Immature natural killer cell (primary cell): Measurements from ENCODE around the gene HEXIM2. TPM values are rescaled to one million over a fixed set of nuclear protein-coding genes. Genes with fewer than 3 reads are reported as not detected.

Source experiments
- DNase-seq, 3 donors: peaks; one replicate each; pipeline ENCODE4 v3.0.0; 2022; ENCODE audit warnings: mixed read lengths in 1 of 3
- H3K27ac Mint-ChIP-seq, 6 donors: one replicate each; pipeline ENCODE4 v1.8.0; 2020; ENCODE audit warnings: mixed read lengths in 6 of 6, mild to moderate bottlenecking in 5 of 6, inconsistent platforms in 4 of 6, moderate library complexity in 3 of 6
- H3K27me3 Mint-ChIP-seq, 3 donors: one replicate each; pipeline ENCODE4 v1.8.0; 2020 to 2021; ENCODE audit warnings: low read depth in 3 of 3, mild to moderate bottlenecking in 3 of 3, mixed read lengths in 3 of 3, moderate library complexity in 3 of 3, inconsistent platforms in 1 of 3
- H3K36me3 Mint-ChIP-seq, 3 donors: one replicate each; pipeline ENCODE4 v1.8.0; 2020; ENCODE audit warnings: mixed read lengths in 3 of 3, inconsistent platforms in 2 of 3, mild to moderate bottlenecking in 2 of 3
- H3K4me1 Mint-ChIP-seq, 2 donors: one replicate each; pipeline ENCODE4 v1.8.0; 2020; ENCODE audit warnings: inconsistent platforms in 2 of 2, mild to moderate bottlenecking in 2 of 2, mixed read lengths in 2 of 2, moderate library complexity in 1 of 2
- H3K4me3 Mint-ChIP-seq, 5 donors: one replicate each; pipeline ENCODE4 v1.8.0; 2020; ENCODE audit warnings: mild to moderate bottlenecking in 5 of 5, mixed read lengths in 5 of 5, inconsistent platforms in 3 of 5, moderate library complexity in 3 of 5
- H3K9me3 Mint-ChIP-seq, 6 donors: one replicate each; pipeline ENCODE4 v1.8.0; 2020; ENCODE audit warnings: mild to moderate bottlenecking in 6 of 6, mixed read lengths in 6 of 6, inconsistent platforms in 4 of 6, moderate library complexity in 3 of 6
- polyA plus RNA-seq, 3 donors: library from polyadenylated mRNA; unstranded; fragments of 300-500 nt; fragmentation: Illumina TruSeq; gene quantifications; one replicate each; pipeline ENCODE4 v1.2.3, GENCODE V29; 2021

The HEXIM2 gene
- polyA plus RNA-seq, 3 donors from 2014 or later = 1.9 to 7.4 (median 5.6) TPM

DNA sequence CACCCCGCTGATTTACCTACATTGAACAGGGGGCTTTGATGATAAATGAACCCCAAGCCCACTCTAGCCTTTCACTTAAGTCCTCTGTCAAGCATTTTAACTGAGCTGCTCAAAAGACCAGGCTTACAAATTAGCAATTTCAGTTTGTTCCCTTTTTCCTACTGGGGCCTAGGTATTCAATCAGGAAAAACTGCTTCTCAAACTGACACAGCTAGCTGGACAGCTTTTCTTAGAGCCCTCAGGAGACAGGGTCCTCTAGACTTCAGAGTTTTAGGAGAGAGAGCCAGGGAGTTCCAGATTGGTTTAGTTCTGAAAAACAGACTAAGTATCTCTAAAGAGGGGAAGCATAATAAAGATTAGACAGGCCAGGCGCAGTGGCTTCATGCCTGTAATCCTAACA lies 6.2 kb upstream of the HEXIM2 start:
- no peaks in the 10 kb centered on the region for H3K9me3 Mint-ChIP-seq
- peak overlapping the region in 4 of 6 donors; percentile 18 to 72 (median 53) for H3K27ac Mint-ChIP-seq
- peaks cover 42 to 62% of the 10 kb centered on the region in 2 donors for H3K4me1 Mint-ChIP-seq
- no peak overlapping the region for H3K4me3 Mint-ChIP-seq
- H3K36me3 Mint-ChIP-seq = peaks cover 0 to 4% (median 0%) of the 10 kb centered on the region in 3 donors
- DNase-seq = no peak
- peaks cover 0 to 5% (median under 1%) of the 10 kb centered on the region in 3 donors for H3K27me3 Mint-ChIP-seq

DNA sequence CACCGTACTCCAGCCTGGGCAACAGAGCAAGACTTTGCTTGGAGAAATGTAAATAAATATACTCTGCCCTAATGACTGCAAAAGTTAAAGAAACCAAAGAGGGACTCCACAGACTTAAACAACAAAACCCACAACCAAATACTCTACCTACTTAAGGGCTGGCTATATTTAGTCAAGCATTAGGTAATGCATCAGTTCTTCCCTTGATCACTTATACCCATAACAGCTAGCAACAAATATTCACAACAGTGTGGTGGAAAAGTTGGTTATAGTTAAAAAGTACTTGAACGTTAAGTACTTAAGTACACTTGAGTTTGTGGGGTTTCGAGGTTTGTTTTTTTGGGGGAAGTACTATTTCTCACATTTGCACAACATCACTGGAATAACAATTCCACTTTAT lies 5.4 kb upstream of the HEXIM2 start:
- Mint-ChIP-seq H3K4me3 (no peak overlapping the region), H3K36me3 (peaks cover 0 to 4% (median 0%) of the 10 kb centered on the region in 3 donors), H3K27me3 (peaks cover under 1 to 7% (median 5%) of the 10 kb centered on the region in 3 donors), H3K4me1 (peaks cover 37 to 56% of the 10 kb centered on the region in 2 donors), H3K9me3 (no peaks in the 10 kb centered on the region), H3K27ac (peak overlapping the region in 2 of 6 donors; percentile 8 to 24)
- no peak for DNase-seq

DNA sequence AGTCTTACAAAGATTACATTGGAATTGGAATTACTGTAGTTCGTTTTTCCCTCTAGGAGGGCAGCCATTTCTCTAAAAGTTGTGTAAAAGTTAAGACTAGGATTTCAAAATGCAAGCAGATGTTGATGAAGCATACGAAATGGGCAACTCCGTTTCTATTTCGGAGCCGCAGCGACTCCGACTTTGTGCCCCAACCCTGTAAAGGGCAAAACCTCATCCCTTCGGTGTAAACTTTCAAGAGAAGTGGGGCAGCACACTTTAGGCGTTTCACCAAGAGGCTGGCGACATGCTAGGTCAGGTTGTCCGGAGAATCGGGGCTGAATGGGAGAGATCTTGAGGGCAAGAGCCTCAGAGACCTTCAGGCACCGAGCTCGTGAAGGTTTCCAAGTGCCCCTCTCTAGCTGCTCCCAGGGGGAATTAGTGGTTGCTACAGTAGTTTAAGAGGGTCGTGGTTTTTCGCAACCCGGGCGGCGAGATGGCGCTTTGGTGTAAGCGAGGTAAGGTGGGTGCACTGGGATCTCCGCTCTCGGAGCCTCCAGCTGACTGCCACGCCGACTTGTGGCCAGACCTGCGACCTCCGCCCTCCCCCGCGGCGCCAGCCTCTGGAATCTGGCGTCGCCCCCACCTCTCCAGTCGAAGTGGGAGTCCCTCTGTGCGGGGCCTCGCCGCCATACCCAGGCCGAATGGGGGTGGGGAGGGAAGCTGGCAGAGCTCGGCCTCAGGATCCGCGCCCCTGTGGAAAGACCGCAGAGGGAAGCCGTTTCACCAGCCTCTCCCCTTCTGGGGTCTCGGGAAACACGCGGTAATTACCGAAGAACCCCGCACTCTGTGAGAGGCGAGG lies 1.0 kb upstream of the HEXIM2 start:
- Mint-ChIP-seq H3K27ac (peak overlapping the region; percentile 93 to 98 (median 96)), H3K4me1 (peaks cover 40 to 50% of the 10 kb centered on the region in 2 donors), H3K36me3 (peaks cover 0 to 4% (median 0%) of the 10 kb centered on the region in 3 donors), H3K4me3 (peak overlapping the region; percentile 89 to 99 (median 92)), H3K9me3 (no peaks in the 10 kb centered on the region), H3K27me3 (peaks cover 2 to 10% (median 8%) of the 10 kb centered on the region in 3 donors)
- DNase-seq = peak; percentile 63 to 67 (median 65)

DNA sequence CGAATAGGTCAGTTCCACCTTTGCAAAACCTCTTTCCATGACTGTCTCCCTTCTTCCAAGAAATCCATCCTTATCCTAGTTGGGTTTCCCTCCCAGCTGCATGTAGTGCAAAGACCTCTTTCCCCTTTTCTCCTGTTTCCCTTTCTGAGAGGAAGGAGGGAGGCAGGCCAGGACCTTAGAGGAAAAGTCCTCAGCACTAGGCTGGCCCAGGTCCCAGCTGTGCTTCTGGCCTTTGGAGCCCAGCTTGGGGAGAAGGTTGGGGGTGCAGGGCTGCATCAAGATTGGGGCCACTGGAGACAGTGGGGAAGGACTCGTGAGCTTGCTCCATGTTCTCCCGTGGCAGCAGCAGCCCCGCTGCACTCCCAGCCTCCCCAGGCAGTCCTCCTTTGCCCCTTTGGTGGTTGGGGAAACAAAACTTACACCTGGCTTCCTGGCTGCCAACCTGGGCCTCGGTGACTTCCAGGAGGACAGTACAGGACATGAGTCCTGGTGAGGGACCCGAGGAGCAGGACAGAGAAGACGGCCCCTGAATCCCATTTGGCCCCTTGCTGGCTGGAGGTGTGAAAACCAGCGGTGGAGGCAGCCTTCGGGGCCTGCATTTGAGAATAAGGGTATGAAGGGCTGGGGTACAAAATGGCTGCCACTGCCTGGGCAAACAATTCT lies 481 bp downstream of the HEXIM2 start:
- Mint-ChIP-seq H3K27ac (peak overlapping the region; percentile 93 to 98 (median 96)), H3K36me3 (peaks cover 0 to 4% (median 0%) of the 10 kb centered on the region in 3 donors), H3K4me1 (peaks cover 37 to 42% of the 10 kb centered on the region in 2 donors), H3K4me3 (peak overlapping the region; percentile 89 to 99 (median 92)), H3K9me3 (no peaks in the 10 kb centered on the region), H3K27me3 (peaks cover 2 to 10% (median 8%) of the 10 kb centered on the region in 3 donors)
- no peak for DNase-seq

DNA sequence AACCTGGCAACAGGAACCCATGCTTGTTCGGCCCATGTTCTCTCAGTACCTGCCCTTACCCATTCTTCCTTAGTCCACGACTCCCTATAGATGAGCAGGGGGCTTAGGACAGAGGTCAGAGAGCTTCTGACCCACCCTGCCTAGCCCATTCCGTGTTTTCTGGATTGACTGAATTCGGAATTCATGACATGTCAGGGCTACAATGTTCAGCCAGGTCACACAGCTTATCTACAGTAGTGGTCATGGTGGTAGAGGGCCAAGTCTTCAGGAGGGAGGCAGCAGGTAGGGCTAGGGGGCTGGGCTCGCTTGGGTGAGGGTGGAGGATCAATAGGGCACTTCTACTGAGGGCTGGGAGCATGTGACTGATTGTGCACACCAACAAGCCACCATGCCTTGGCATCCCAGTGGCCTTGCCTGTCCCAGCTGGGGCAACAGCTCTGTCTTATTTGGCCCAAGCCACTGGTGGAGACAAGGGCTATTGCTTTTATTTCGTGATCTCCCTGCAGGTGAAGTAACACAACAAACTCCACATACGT lies 3.1 kb downstream of the HEXIM2 start:
- no peak for DNase-seq
- no peaks in the 10 kb centered on the region for H3K36me3 Mint-ChIP-seq
- H3K9me3 Mint-ChIP-seq = no peaks in the 10 kb centered on the region
- peaks cover 17 to 23% of the 10 kb centered on the region in 2 donors for H3K4me1 Mint-ChIP-seq
- H3K27me3 Mint-ChIP-seq = peaks cover 2 to 8% (median 8%) of the 10 kb centered on the region in 3 donors
- H3K27ac Mint-ChIP-seq = no peak overlapping the region
- H3K4me3 Mint-ChIP-seq = no peak overlapping the region

DNA sequence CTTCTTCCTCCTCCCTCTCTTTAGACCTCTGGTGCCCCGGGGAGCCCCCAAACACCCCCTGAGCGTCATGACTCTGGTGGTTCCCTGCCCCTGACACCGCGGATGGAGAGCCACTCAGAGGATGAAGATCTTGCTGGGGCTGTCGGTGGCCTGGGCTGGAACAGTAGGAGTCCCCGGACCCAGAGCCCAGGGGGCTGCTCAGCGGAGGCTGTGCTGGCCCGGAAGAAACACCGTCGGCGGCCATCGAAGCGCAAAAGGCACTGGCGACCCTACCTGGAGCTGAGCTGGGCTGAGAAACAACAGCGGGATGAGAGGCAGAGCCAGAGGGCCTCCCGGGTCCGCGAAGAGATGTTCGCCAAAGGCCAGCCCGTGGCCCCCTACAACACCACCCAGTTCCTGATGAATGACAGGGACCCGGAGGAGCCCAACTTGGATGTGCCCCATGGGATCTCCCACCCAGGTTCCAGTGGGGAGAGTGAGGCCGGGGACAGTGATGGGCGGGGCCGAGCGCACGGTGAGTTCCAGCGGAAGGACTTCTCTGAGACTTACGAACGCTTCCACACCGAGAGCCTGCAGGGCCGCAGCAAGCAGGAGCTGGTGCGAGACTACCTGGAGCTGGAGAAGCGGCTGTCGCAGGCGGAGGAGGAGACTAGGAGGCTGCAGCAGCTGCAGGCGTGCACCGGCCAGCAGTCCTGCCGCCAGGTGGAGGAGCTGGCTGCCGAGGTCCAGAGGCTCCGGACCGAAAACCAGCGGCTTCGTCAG lies 7.5 kb downstream of the HEXIM2 start:
- peaks cover 28 to 39% of the 10 kb centered on the region in 2 donors for H3K4me1 Mint-ChIP-seq

DNA sequence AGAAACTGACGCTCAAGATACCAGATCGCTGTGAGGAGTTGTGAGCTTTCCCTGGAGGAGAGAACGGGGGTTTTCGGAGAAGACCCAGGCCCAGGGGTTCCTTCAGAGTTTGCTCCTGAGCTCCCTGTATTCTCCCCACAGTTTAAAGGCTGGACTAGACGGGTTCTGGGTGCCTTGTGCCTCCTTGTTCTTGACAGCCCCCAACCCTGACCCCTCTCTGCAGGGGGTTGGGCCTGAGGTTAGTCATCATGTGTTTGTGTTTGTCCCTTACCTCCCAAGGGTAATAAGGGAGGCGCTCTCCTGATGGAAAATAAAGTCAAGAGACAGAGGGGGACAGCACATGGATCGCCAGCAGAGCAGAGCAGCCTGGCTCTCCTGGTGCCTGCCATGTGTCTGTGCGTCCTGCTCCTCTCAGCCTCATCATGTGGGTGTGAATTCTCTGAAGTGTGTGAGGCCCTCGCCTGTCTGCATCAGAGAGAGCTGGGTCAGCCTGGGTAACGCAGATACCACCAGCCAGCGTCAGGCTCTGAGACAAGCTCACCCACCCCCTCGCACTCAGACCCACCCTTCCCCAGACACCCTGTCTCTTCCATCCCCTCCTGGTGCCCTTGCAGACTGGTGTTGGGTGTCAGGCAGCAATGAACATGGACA lies 8.7 kb downstream of the HEXIM2 start:
- peak overlapping the region; percentile 23 to 74 (median 51) for H3K4me3 Mint-ChIP-seq
- H3K4me1 Mint-ChIP-seq = peaks cover 28 to 35% of the 10 kb centered on the region in 2 donors
- peak; percentile 76 to 81 (median 78) for DNase-seq
- no peaks in the 10 kb centered on the region for H3K36me3 Mint-ChIP-seq
- H3K27me3 Mint-ChIP-seq = peaks cover 3 to 8% (median 6%) of the 10 kb centered on the region in 3 donors
- no peaks in the 10 kb centered on the region for H3K9me3 Mint-ChIP-seq
- peak overlapping the region; percentile 86 to 97 (median 94) for H3K27ac Mint-ChIP-seq

More for the DNA sequence above, 7.5 kb downstream of the HEXIM2 start:
- no peaks in the 10 kb centered on the region for H3K36me3 Mint-ChIP-seq
- peaks cover 3 to 8% (median 6%) of the 10 kb centered on the region in 3 donors for H3K27me3 Mint-ChIP-seq
- no peaks in the 10 kb centered on the region for H3K9me3 Mint-ChIP-seq
- no peak overlapping the region for H3K4me3 Mint-ChIP-seq
- H3K27ac Mint-ChIP-seq = peak overlapping the region in 5 of 6 donors; percentile 21 to 97 (median 77)
- no peak for DNase-seq

DNA sequence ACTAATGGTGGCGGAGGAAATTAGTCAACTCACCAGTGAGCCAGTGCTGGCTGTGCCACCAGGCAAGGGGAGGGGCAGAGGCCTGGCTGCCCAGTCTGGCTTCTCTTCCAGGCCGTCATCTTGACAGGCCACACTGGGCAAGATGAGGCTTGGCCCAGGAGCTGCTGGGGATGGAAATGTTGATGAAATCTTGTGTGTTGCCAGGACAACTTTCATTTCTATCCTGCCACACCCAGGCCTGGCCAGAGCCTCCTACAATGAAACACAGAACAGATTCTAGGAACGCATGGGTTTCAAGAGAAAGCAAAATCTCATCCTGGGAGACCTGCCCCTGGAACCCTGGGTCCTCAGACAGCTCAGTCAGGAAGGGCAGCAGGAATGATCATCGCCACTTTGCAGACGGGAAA lies 9.3 kb downstream of the HEXIM2 start:
- no peaks in the 10 kb centered on the region for H3K9me3 Mint-ChIP-seq
- peak overlapping the region; percentile 23 to 74 (median 51) for H3K4me3 Mint-ChIP-seq

DNA sequence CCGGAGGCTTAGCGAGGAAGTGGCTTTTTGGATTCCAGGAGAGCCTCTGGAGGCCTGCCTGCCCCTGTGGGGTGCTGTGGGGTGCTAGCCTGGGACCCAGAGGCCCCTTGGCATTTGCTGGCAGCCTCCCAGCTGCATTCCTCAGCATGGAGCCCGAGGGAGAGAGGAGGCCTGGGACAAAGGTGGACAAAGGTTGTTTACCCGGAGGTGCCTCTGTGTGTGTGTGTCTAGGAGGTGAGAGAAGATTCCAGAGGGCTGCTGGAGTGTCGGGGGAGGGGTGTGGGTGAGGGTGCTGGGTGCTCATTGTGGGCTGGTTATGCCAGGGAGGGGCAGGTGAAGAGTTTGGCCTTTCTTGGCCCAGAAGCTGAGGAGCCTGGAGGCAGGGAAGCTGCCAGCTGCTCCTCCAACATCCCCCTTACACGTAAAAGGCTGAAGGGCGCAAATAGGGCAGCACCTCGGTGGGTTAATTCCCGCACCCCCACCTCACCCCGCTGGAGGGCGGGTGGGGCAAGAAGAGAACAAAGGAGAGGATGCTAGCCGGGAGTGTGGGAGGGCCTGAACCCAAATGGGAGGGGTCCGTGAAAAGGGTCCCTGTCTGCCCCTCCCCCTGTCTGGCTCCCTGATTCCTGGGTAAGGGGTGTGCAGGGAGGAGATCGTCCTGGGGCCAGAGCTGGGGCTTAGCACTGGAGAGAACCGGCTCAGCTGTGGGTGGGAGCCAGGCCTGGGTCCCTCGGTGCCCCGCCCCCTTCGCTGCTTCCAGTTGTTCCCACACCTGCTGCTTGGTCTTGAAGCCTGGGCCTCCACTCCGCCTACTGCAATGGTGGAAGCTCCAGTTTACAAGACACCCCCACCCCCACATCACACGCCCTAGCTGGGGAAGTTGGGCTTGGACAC lies 9.9 kb downstream of the HEXIM2 start:
- peak overlapping the region; percentile 86 to 97 (median 96) for H3K27ac Mint-ChIP-seq

More for the DNA sequence above, 9.3 kb downstream of the HEXIM2 start:
- Mint-ChIP-seq H3K27me3 (peaks cover 3 to 8% (median 6%) of the 10 kb centered on the region in 3 donors), H3K36me3 (no peaks in the 10 kb centered on the region), H3K27ac (peak overlapping the region; percentile 86 to 97 (median 94)), H3K4me1 (peaks cover 28 to 34% of the 10 kb centered on the region in 2 donors)
- no peak for DNase-seq

DNA sequence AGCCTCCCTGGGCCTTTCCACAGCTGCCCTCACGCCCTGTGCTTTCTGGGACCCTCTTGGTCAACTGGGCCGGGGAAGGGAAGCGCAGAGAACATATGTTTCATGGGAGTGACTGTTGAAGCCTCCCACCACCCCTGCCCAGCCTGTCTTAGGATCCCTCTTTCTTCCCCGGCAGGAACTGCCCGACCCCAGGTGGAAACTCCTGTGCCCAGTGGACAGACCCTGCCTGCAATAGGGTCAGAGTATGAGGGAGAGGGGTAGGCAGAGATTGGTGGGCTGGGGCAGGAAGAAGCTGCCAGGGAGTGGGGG lies 10.5 kb downstream of the HEXIM2 start:
- Mint-ChIP-seq H3K27ac (peak overlapping the region; percentile 86 to 97 (median 96)), H3K4me1 (peaks cover 28 to 34% of the 10 kb centered on the region in 2 donors)

More for the DNA sequence above, 9.9 kb downstream of the HEXIM2 start:
- H3K4me3 Mint-ChIP-seq = peak overlapping the region; percentile 23 to 89 (median 51)
- no peak for DNase-seq
- H3K36me3 Mint-ChIP-seq = no peaks in the 10 kb centered on the region
- peaks cover 28 to 34% of the 10 kb centered on the region in 2 donors for H3K4me1 Mint-ChIP-seq
- H3K9me3 Mint-ChIP-seq = no peaks in the 10 kb centered on the region
- peaks cover 3 to 8% (median 6%) of the 10 kb centered on the region in 3 donors for H3K27me3 Mint-ChIP-seq

DNA sequence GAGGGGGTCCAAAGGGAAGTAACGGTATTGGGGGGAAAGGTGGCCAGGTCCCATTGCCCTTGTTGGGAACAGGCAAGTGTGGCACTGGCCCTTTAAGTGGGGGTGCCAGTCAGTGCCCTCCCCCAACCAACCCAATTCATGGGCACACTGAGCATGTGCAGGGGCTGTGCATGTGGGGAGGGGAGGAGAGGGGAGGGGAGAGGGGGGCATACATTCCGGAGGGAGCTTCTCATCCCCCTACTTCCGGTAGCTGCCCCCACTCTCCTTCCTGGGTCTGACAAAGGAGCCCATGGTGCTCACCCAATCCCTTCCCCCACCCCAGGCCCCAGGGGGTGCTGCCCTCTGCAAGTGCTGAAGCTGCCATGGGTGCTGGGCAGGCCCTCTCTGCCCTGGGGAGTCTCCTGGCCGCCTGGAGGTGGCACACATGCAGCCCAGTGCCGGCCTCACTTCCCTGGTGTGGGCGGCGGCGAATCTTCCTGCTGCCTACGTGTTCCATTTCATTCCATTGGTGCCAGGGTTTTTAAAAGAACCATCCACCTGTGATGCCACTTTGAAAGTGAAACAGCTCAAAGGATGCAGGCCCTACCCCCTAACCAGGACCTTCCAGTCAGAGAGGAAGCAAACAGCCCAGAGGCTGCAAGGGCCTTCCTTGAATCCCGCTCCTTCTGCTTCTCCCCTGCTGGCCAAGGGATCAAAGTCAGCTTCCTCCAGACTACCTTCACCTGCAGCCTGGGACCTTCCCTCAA lies 11.0 kb downstream of the HEXIM2 start:
- Mint-ChIP-seq H3K36me3 (no peaks in the 10 kb centered on the region), H3K27me3 (peaks cover 3 to 8% (median 6%) of the 10 kb centered on the region in 3 donors), H3K4me3 (peak overlapping the region; percentile 82 to 89 (median 86)), H3K9me3 (no peaks in the 10 kb centered on the region), H3K4me1 (peaks cover 28 to 34% of the 10 kb centered on the region in 2 donors), H3K27ac (peak overlapping the region; percentile 86 to 98 (median 96))
- DNase-seq = peak; percentile 52 to 58 (median 54)

More for the DNA sequence above, 10.5 kb downstream of the HEXIM2 start:
- H3K4me3 Mint-ChIP-seq = peak overlapping the region; percentile 27 to 89 (median 86)
- no peaks in the 10 kb centered on the region for H3K36me3 Mint-ChIP-seq
- peaks cover 3 to 8% (median 6%) of the 10 kb centered on the region in 3 donors for H3K27me3 Mint-ChIP-seq
- DNase-seq = no peak
- no peaks in the 10 kb centered on the region for H3K9me3 Mint-ChIP-seq
